ENCODE measurements around the gene SLC51B.

DNA sequence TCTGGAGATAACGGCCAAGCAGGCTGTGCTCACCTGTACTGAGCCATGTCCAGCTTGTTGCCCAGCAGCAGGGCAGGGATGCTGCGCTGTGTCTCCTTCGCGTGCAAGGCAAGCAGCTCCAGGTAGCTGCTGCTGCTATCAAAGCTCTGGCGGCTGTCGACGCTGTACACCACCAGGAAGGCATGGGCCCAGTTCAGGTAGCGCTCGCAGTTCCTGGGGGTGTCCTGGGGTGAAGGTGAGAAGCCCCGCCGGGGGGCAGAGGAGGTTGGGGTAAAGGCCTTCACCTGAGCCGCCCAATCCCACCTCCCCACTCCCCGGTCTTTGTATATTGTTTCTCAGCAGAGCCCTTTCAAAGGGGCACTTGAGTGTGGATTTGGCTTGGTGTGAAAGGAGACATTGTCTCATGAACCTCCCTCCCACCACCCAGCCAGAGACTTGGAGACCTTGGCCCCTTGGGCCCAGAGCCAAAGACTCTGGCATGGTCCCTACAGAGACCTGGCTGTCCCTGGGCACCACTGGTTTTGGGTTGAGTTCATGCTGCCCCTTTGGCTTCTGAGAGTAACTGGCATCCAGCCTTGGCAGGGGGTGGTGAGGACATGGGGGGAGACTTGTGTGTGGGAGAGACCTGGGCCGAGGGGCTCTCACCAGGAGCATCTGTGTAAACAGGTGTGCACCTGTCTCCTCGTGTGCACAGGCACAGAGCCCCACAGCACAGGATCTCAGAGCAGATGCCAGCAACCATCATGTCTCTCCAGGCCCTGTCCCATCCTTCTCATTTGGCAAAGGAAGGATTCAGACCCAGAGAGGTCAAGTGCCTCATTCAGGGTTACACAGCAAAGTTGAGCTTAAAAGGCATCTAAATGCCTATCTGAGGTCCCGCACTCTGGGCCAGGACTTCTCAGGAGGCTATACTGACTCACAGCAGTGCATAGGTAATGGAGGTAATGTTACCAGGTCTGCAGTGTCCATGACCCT is 13.5 kb downstream of the SLC51B start:
- TF ChIP-seq, protein P1, sequence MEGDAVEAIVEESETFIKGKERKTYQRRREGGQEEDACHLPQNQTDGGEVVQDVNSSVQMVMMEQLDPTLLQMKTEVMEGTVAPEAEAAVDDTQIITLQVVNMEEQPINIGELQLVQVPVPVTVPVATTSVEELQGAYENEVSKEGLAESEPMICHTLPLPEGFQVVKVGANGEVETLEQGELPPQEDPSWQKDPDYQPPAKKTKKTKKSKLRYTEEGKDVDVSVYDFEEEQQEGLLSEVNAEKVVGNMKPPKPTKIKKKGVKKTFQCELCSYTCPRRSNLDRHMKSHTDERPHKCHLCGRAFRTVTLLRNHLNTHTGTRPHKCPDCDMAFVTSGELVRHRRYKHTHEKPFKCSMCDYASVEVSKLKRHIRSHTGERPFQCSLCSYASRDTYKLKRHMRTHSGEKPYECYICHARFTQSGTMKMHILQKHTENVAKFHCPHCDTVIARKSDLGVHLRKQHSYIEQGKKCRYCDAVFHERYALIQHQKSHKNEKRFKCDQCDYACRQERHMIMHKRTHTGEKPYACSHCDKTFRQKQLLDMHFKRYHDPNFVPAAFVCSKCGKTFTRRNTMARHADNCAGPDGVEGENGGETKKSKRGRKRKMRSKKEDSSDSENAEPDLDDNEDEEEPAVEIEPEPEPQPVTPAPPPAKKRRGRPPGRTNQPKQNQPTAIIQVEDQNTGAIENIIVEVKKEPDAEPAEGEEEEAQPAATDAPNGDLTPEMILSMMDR (IDR thresholded peaks at IDR 0.05): no peak
- no peak for TF ChIP-seq POLR2A (IDR thresholded peaks at IDR 0.05)
